GM20431 (cell line): ENCODE data around the gene ACMSD.
"Not testable (repeated sequence)": the region's sequence is repeated elsewhere in the genome, so short reads cannot be mapped to it uniquely, and the experiment has no call there.

Source experiments
- in situ Hi-C: fragments of 300-500 bp; cut with MseI, MboI; formaldehyde crosslinking; loops from one replicate; pipeline ENCODE4 v1.15.0; 2020; ENCODE audit warnings: low sequenced_read_pairs; ENCODE audit not compliant: unreplicated experiment

ACMSD gene

GRCh38 chr2:134838143-134838620, at the start of gene ACMSD:
TSS of gene ACMSD (plus strand) at chr2:134838616. CDS start at chr2:134838683, 67 bp downstream.
- in situ Hi-C loops: no loop called here

DNA sequence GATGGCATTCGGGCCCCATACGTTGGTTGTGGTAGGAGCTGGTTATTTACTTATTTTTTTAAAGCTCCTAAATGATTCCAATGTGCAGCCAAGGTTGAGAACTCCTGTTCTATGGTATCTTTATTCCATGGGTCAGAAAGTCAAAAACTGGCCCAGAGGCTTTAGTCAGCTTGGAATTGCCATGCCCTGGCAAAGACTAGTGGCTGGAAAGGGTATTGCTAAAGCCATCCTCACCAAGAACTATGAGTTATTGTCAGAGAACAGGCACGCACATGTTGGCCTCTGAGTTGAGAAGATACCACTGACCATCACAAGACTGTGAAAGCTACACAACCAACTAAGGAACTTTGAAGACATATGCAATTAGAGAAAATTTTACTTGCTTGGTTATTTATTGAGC, 47.9 kb upstream of the ACMSD start:
- in situ Hi-C loops: no loop called here

DNA sequence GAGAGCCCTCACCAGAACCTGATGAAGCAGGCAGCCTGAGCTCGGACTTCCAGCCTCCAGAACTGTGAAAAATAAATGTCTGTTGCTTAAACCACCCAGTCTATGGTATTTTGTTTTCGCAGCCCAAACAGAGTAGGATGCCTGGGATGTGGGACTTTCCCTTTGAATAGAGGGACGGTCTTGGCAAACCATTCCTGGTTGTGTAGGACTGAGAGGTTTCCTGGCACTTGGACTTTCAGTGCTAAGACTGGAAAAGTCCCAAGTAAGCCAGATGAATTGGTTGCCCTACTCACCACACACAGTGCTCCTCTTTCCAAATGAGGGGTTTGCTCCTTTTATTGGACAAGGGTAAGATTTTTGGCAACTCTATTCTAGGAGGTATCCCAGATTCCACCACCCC, 46.8 kb upstream of the ACMSD start:
- in situ Hi-C loops: no loop called here

DNA sequence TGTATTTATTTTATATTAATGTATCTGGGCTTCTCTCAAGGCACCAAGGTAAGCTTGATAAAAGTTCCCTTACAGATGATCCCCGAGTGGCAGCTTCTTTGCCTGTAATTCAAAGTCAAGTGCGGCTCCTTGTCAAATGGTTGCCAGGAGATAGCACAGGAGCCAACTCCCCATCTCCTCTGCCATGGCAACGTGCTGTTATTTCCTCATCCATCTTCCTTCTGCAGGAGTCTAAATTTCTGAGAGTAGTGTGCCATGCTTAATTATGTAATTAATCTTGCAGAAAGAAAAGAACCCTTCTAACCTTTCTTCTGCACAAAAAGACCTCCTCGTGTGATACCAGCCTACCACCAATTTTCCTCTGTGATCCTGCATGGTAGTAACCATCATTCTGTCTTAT, 46.2 kb upstream of the ACMSD start:
- in situ Hi-C loops: no loop called here

DNA sequence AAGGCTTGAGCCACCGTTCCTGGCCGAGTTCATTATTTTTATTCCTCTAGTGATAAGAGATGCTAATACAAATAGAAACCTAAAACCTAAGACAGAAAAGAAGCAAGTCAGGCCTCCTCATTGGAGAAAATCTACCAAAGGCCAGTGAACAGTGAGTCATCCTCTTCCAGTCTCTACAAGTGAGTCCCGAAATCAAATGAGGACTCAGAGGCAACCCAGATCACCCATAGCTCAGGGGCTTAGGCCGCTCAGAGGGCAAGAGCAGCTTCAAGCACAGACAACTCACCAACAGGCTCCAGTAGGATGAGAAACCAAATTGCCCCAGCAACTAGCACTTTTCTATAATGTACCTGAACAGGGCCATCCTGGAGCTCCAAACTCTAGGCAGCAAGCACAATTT, 42.7 kb upstream of the ACMSD start:
- in situ Hi-C loops: no loop called here

- in situ Hi-C loops: no loop called here
Measured at GRCh38 chr2:134796373-134796772, 42.0 kb upstream of the ACMSD start.

DNA sequence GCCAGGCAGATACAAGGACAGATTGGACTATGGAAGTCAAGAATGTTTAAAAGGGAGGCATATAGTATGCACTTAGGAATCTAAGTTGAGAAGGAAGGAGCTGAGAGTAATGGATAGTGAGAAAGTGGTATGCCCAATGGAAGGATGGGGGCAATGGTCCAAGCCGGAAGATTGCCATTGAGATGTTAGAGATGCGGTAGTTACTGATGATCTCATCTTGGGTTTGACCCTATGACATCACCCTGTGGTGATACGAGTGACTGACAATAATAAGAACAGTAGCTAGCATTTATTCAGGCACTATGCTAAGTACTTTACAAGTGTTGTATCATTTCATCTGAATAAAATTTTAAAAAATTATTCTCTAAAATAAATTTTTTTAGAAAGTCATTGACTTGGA, 38.5 kb upstream of the ACMSD start:
- in situ Hi-C loops: no loop called here

DNA sequence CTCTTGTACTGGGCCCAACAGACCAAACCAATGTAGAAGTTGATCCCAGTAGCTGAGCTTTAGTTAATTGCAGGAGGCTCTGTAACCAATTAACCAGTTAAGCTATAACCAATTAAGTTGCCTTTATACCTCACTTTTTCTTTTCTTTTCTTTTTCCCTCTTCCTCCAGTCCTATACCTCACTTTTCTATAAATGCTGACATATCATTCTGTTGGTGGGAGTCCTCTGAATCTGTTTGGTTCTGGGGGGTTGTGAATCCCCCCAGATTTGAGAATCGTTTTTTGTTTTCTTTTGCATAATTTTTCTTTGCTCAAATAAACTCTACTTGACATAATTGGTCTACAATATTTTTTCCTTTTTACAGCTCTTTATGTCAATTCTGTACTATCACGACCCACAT, 38.1 kb upstream of the ACMSD start:
- in situ Hi-C loops: no loop called here

GRCh38 chr2:134803609-134804405, 34.6 kb upstream of the ACMSD start:
- in situ Hi-C loops: not testable (repeated sequence)

GRCh38 chr2:134815741-134816140, 22.7 kb upstream of the ACMSD start:
- in situ Hi-C loops: no loop called here

DNA sequence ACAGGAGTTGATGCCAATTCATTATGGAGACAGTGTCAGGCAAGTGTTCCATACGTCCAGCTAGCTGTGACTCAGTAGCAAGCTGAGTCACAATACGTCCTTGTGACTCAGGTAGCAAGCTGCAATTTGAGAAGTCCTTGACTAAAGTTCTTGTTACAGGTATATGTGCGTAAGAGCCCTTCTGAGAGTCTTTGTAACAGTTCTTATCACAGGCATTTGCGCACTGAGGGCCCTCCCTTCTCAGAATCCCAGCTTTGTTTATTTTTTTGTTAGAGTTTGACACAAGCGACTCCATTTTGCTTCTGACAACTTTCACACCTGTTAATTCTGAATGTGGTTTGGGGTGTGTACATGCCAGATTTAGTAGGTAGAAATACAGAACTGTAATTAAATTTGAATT, 20.1 kb upstream of the ACMSD start:
- in situ Hi-C loops: no loop called here

- in situ Hi-C loops: no loop called here
Measured at GRCh38 chr2:134819334-134819733, 19.1 kb upstream of the ACMSD start.

GRCh38 chr2:134823431-134823830, 15.0 kb upstream of the ACMSD start:
- in situ Hi-C loops: no loop called here

DNA sequence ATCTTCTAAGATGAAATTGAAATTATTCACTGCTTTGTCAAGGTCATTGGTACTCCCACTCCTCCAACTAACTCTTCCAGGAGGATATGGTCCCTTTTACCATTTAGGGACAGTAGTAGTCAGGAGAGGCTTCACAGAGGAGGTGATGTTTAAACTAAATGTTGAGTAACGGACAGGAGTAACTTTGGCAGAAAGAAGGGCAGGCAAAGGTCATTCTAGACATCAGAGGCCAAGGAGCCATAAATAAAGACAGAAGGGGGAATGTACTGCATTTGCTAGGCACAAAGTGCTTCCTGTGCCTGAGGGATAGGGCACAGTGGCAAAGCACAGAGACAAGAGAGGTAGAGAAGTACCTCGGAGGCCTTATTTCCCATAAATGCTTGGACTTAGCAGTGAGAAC, 14.6 kb upstream of the ACMSD start:
- in situ Hi-C loops: no loop called here

DNA sequence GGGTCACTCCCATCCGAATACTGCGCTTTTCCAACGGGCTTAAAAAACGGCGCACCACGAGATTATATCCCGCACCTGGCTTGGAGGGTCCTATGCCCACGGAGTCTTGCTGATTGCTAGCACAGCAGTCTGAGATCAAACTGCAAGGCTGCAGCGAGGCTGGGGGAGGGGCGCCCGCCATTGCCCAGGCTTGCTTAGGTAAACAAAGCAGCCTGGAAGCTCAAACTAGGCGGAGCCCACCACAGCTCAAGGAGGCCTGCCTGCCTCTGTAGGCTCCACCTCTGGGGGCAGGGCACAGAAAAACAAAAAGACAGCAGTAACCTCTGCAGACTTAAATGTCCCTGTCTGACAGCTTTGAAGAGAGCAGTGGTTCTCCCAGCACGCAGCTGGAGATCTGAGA, 12.7 kb upstream of the ACMSD start:
- in situ Hi-C loops: not testable (repeated sequence)

DNA sequence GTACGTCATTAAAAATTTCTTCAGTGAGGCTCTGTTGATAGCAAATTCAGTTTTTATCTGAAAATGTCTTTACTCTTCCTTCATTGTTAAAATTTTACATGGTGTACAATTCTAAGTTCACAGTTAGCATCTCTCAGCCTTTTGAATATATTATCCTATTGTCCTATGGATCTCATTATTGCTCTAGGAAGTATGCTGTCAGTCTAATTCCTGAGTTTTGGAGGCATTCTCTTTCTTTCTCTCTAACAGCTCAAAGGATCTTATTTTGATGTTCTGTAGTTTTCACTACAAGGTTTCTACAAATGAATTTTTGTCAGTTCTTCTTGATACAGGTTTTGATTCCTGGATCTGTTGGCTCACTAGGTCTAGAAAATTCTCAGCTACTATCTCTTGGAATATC, 2.9 kb upstream of the ACMSD start:
- in situ Hi-C loops: no loop called here

GRCh38 chr2:134836986-134837385, 1.4 kb upstream of the ACMSD start:
- in situ Hi-C loops: no loop called here

DNA sequence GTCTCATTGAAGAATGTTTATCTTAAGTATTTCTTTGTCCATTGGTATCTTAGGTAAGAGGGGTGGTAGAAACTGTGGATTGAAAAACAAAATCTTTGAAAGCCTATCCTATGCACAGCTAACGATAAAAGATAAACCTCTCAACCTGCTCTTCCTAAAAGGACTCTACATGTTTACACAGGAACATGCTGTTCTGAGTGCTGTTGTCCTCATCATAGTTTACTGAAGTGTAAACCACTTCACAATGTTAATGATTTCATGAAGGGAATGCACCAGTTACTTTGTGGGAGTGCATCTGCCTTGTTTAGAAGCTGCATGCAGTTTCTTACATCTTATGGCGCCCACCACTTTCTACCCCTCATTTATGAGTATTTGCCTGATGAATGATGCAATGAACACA, 1.2 kb downstream of the ACMSD start:
- in situ Hi-C loops: no loop called here

DNA sequence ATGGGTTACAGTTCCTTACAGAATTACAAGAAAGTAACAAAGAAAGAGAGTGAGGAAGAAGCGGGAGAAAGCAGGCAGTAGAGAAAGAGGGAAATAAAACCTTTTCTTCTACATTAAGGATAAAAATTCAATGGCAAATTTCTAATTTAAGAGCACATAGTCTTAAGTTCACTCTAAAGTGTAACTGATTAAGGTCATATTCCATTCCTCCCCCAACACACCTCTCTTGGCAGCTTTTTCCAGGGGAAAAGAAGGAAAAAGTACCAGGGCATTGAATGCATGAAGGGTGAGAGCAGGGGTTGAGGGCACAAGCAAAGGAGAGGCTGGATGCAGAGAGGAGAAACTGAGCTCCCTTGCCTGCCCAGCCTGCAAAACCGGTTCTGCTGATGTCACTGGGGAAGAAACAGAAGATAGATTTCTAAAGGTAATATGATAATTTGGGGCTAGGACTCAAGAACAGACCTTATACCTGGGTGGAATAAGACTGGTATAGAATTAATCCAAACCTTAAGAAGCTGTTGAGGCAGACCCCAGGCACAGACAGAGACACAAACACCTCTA, 4.6 kb downstream of the ACMSD start:
- in situ Hi-C loops: no loop called here

- in situ Hi-C loops: no loop called here
Measured at GRCh38 chr2:134843968-134844367, 5.6 kb downstream of the ACMSD start.

DNA sequence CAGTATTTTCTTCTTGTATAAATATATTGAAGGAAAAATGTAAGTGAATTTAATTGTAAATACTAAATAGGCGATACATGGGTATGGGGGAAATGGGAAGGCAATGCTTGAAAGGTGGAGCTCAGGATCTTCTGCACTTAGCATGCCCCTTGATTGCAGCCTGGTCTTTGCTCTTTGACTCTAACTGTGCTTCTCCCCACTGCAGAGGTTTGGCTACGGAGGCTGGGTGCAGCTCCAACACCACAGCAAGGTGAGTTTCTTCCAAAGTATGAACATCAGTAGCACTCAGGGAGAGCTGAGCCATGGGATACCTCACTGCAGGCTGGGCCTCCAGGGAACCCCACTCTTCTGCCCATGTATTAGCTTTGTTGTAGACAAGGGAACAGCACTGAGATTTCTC, 6.6 kb downstream of the ACMSD start:
- in situ Hi-C loops: no loop called here

DNA sequence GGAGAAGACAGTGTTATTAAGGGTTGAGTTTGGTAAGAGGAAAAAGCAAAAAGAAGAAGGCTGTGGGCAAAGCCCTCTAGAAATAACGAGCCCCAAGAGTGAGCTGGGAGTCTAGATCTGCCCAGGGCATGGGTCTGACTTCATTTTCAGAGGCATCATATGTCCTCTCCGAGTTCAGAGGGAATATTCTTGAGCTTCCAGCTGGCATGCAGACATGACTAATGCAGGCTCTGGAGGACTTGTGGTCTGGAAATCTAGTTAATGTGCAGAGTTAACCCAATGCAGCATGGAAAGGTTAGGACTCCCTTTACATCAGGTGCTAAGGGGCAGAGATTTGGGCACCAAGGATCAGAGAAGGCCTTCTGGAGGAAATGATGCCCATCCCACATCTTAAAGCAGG, 7.3 kb downstream of the ACMSD start:
- in situ Hi-C loops: no loop called here
